GM21447 (cell line): Measurements from ENCODE around the gene SLC35A1.
"Not testable (repeated sequence)": the region's sequence is repeated elsewhere in the genome, so short reads cannot be mapped to it uniquely, and the experiment has no call there.

ENCODE experiments used
- ATAC-seq: cut with Tn5 transposase; IDR thresholded peaks from one replicate; pipeline ENCODE4 v1.9.1; 2021; ENCODE audit not compliant: unreplicated experiment

SLC35A1 gene

GRCh38 chr6:87472525-87473418 lies at the start of gene SLC35A1:
SLC35A1 (plus strand) TSS chr6:87472974; CDS start chr6:87473004, 30 bp downstream.
- peak; percentile 90 for ATAC-seq

- ATAC-seq: no peak
Measured at GRCh38 chr6:87426789-87427188, 46.0 kb upstream of the SLC35A1 start.

- ATAC-seq: no peak
Measured at GRCh38 chr6:87430499-87430898, 42.3 kb upstream of the SLC35A1 start.

- ATAC-seq: no peak
Measured at GRCh38 chr6:87431263-87431662, 41.5 kb upstream of the SLC35A1 start.

- no peak for ATAC-seq
Measured at GRCh38 chr6:87436435-87436834, 36.3 kb upstream of the SLC35A1 start.

- no peak for ATAC-seq
Measured at GRCh38 chr6:87441711-87442110, 31.1 kb upstream of the SLC35A1 start.

GRCh38 chr6:87444362-87444761 lies 28.4 kb upstream of the SLC35A1 start:
- ATAC-seq: no peak

- ATAC-seq: no peak
Measured at GRCh38 chr6:87465051-87465450, 7.7 kb upstream of the SLC35A1 start.

- peak; percentile 64 for ATAC-seq
Measured at GRCh38 chr6:87473419-87473903, 687 bp downstream of the SLC35A1 start.

- no peak for ATAC-seq
Measured at GRCh38 chr6:87481931-87482330, 9.2 kb downstream of the SLC35A1 start.

GRCh38 chr6:87482366-87482765 lies 9.6 kb downstream of the SLC35A1 start:
- ATAC-seq: no peak

- ATAC-seq: no peak
Measured at GRCh38 chr6:87483929-87484328, 11.2 kb downstream of the SLC35A1 start.

GRCh38 chr6:87484491-87484890 lies 11.7 kb downstream of the SLC35A1 start:
- ATAC-seq: no peak

- no peak for ATAC-seq
Measured at GRCh38 chr6:87487555-87487954, 14.8 kb downstream of the SLC35A1 start.

GRCh38 chr6:87489326-87489725 lies 16.6 kb downstream of the SLC35A1 start:
- ATAC-seq: not testable (repeated sequence)

GRCh38 chr6:87494761-87495422 lies 22.1 kb downstream of the SLC35A1 start:
- peak; percentile 86 for ATAC-seq

- ATAC-seq: no peak
Measured at GRCh38 chr6:87498048-87498447, 25.3 kb downstream of the SLC35A1 start.

GRCh38 chr6:87501809-87502572 lies 29.2 kb downstream of the SLC35A1 start:
- no peak for ATAC-seq

- no peak for ATAC-seq
Measured at GRCh38 chr6:87504441-87504840, 31.7 kb downstream of the SLC35A1 start.

- ATAC-seq: no peak
Measured at GRCh38 chr6:87514831-87515230, 42.1 kb downstream of the SLC35A1 start.

- no peak for ATAC-seq
Measured at GRCh38 chr6:87518453-87518852, 45.7 kb downstream of the SLC35A1 start.
